ENCODE results near the gene ACAN. TPM values are rescaled to one million over a fixed set of nuclear protein-coding genes. Genes with fewer than 3 reads are reported as not detected.

Gene ACAN
- total and polyA plus RNA-seq, 2 donors from 2014 or later = 2.8 to 10.3 TPM

- Histone ChIP-seq H3K4me3 (ENCODE audit: low read length in 3 of 3) (no peak overlapping the region), H3K9ac (ENCODE audit: low read length in 3 of 3) (no peak overlapping the region), H3K9me3 (ENCODE audit: control insufficient read depth in 2 of 3, insufficient read depth in 1 of 3, low read length in 3 of 3) (no peaks in the 10 kb centered on the region), H3K4me1 (ENCODE audit: control insufficient read depth in 2 of 3, insufficient read depth in 2 of 3, low read depth in 1 of 3, low read length in 3 of 3) (no peaks in the 10 kb centered on the region), H3K27me3 (ENCODE audit: control insufficient read depth, insufficient read depth, low read length) (no peaks in the 10 kb centered on the region), H3K36me3 (ENCODE audit: control insufficient read depth in 2 of 3, insufficient read depth in 3 of 3, low read length in 3 of 3) (no peaks in the 10 kb centered on the region), H3K27ac (ENCODE audit: low read depth in 2 of 2, low read length in 2 of 2) (no peak overlapping the region)
- FAIRE-seq (no peak), DNase-seq (peak in 3 of 5 donors; percentile 22 to 38 (median 29))
- no peak for TF ChIP-seq CTCF (IDR thresholded peaks at IDR 0.05; ENCODE audit: borderline replicate concordance, extremely low read depth, insufficient read depth)
- intact Hi-C loops (cut with DNase I) = no loop called here
Observed at GRCh38 chr15:88871313-88871712, 68.1 kb downstream of the ACAN start.

DNA sequence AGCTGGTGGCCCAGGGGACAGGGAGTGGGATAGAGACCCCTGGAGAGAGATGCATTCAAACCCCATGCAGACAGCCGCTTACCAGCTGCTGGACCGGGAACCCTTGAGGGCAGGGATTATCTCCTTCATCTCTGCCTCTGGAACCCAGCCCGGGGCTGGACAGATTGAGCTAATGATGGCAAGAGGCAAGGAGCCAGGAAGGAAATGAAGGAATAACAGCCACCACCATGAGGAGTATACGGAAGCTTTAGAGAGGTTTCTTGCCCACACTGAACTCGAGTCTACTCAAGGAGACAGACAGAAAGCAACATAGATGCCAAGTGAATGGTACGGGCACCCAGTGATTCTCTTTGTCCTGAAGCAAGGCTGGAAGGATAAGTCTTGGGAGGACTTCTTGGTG is 68.9 kb downstream of the ACAN start:
- FAIRE-seq = no peak

GRCh38 chr15:88872706-88873105 is 69.5 kb downstream of the ACAN start:
- TF ChIP-seq CTCF (IDR thresholded peaks at IDR 0.05; ENCODE audit: borderline replicate concordance, extremely low read depth, insufficient read depth) = no peak
- H3K36me3 ChIP-seq (ENCODE audit: control insufficient read depth in 2 of 3, insufficient read depth in 3 of 3, low read length in 3 of 3) = no peaks in the 10 kb centered on the region
- DNase-seq (no peak), FAIRE-seq (no peak)
- no peak overlapping the region for H3K4me3 ChIP-seq (ENCODE audit: low read length in 3 of 3)
- no peaks in the 10 kb centered on the region for H3K9me3 ChIP-seq (ENCODE audit: control insufficient read depth in 2 of 3, insufficient read depth in 1 of 3, low read length in 3 of 3)
- H3K27ac ChIP-seq (ENCODE audit: low read depth in 2 of 2, low read length in 2 of 2) = no peak overlapping the region
- H3K27me3 ChIP-seq (ENCODE audit: control insufficient read depth, insufficient read depth, low read length) = no peaks in the 10 kb centered on the region
- H3K9ac ChIP-seq (ENCODE audit: low read length in 3 of 3) = no peak overlapping the region
- H3K4me1 ChIP-seq (ENCODE audit: control insufficient read depth in 2 of 3, insufficient read depth in 2 of 3, low read depth in 1 of 3, low read length in 3 of 3) = no peaks in the 10 kb centered on the region
- intact Hi-C loops (cut with DNase I) = no loop called here

More for the DNA sequence above, 68.9 kb downstream of the ACAN start:
- no peak overlapping the region for H3K27ac ChIP-seq (ENCODE audit: low read depth in 2 of 2, low read length in 2 of 2)
- no peak for DNase-seq
- TF ChIP-seq CTCF (IDR thresholded peaks at IDR 0.05; ENCODE audit: borderline replicate concordance, extremely low read depth, insufficient read depth) = no peak
- no peak overlapping the region for H3K9ac ChIP-seq (ENCODE audit: low read length in 3 of 3)
- no peaks in the 10 kb centered on the region for H3K36me3 ChIP-seq (ENCODE audit: control insufficient read depth in 2 of 3, insufficient read depth in 3 of 3, low read length in 3 of 3)
- no peaks in the 10 kb centered on the region for H3K4me1 ChIP-seq (ENCODE audit: control insufficient read depth in 2 of 3, insufficient read depth in 2 of 3, low read depth in 1 of 3, low read length in 3 of 3)
- H3K9me3 ChIP-seq (ENCODE audit: control insufficient read depth in 2 of 3, insufficient read depth in 1 of 3, low read length in 3 of 3) = no peaks in the 10 kb centered on the region
- no peak overlapping the region for H3K4me3 ChIP-seq (ENCODE audit: low read length in 3 of 3)
- intact Hi-C loops (cut with DNase I) = no loop called here
- H3K27me3 ChIP-seq (ENCODE audit: control insufficient read depth, insufficient read depth, low read length) = no peaks in the 10 kb centered on the region

GRCh38 chr15:88873786-88874185 is 70.5 kb downstream of the ACAN start:
- Histone ChIP-seq H3K4me1 (ENCODE audit: control insufficient read depth in 2 of 3, insufficient read depth in 2 of 3, low read depth in 1 of 3, low read length in 3 of 3) (no peaks in the 10 kb centered on the region), H3K27me3 (ENCODE audit: control insufficient read depth, insufficient read depth, low read length) (no peaks in the 10 kb centered on the region), H3K9me3 (ENCODE audit: control insufficient read depth in 2 of 3, insufficient read depth in 1 of 3, low read length in 3 of 3) (no peaks in the 10 kb centered on the region), H3K27ac (ENCODE audit: low read depth in 2 of 2, low read length in 2 of 2) (no peak overlapping the region), H3K9ac (ENCODE audit: low read length in 3 of 3) (no peak overlapping the region), H3K36me3 (ENCODE audit: control insufficient read depth in 2 of 3, insufficient read depth in 3 of 3, low read length in 3 of 3) (no peaks in the 10 kb centered on the region), H3K4me3 (ENCODE audit: low read length in 3 of 3) (no peak overlapping the region)
- no peak for DNase-seq
- TF ChIP-seq CTCF (IDR thresholded peaks at IDR 0.05; ENCODE audit: borderline replicate concordance, extremely low read depth, insufficient read depth) = no peak
- intact Hi-C loops (cut with DNase I) = no loop called here
- no peak for FAIRE-seq
